ENCODE data around the gene FANCC. TPM values are rescaled to one million over a fixed set of nuclear protein-coding genes. Genes with fewer than 3 reads are reported as not detected.
A peak's percentile ranks its signal among the peaks of the same experiment; 100 is the strongest.

FANCC gene
- total and polyA plus RNA-seq, 10 donors, result 0.89 to 9.7 (median 6.6) TPM

GRCh38 chr9:95085861-95086563, 231.5 kb downstream of the FANCC start:
- WGBS, 5 donors, result 93 to 95% (median 94%) methylated on average over 35 to 40 of the region's 40 CpGs
- H3K4me3 ChIP-seq, result no peak overlapping the region

GRCh38 chr9:95085036-95085770, 232.3 kb downstream of the FANCC start:
- H3K27ac ChIP-seq, result no peak overlapping the region
- peaks cover 0 to 89% (median 38%) of the 10 kb centered on the region in 6 donors for H3K36me3 ChIP-seq
- no peaks in the 10 kb centered on the region for H3K9me3 ChIP-seq
- 91 to 93% (median 92%) methylated on average over 28 to 29 of the region's 29 CpGs for WGBS, 5 donors
- no peaks in the 10 kb centered on the region for H3K27me3 ChIP-seq (replicated peaks in 1 of 7)
- peak; percentile 68 for DNase-seq
- no peak overlapping the region for H3K4me3 ChIP-seq
- TF ChIP-seq CTCF (IDR thresholded peaks at IDR 0.05 in 8 of 11, conservative IDR thresholded peaks at IDR 0.05 in 3 of 11), result no peak
- TF ChIP-seq POLR2AphosphoS5 (IDR thresholded peaks at IDR 0.05), result peak in 1 of 3 donors; percentile 50
- TF ChIP-seq POLR2A (IDR thresholded peaks at IDR 0.05), result no peak
- intact Hi-C loops (cut with DNase I; ENCODE audit: low total_unique reads), result no loop called here
- peaks cover 0 to 28% (median 8%) of the 10 kb centered on the region in 6 donors for H3K4me1 ChIP-seq

More at GRCh38 chr9:95085861-95086563, 231.5 kb downstream of the FANCC start:
- no peaks in the 10 kb centered on the region for H3K27me3 ChIP-seq (replicated peaks in 1 of 7)
- no peaks in the 10 kb centered on the region for H3K9me3 ChIP-seq
- H3K36me3 ChIP-seq, result peaks cover 0 to 81% (median 35%) of the 10 kb centered on the region in 6 donors
- H3K27ac ChIP-seq, result no peak overlapping the region
- intact Hi-C loops (cut with DNase I; ENCODE audit: low total_unique reads), result no loop called here
- peaks cover 0 to 36% (median 16%) of the 10 kb centered on the region in 6 donors for H3K4me1 ChIP-seq
- peak; percentile 73 for DNase-seq
- TF ChIP-seq CTCF (IDR thresholded peaks at IDR 0.05 in 8 of 11, conservative IDR thresholded peaks at IDR 0.05 in 3 of 11) (no peak), POLR2A (IDR thresholded peaks at IDR 0.05) (no peak), POLR2AphosphoS5 (IDR thresholded peaks at IDR 0.05) (peak in 1 of 3 donors; percentile 8)

GRCh38 chr9:95084254-95084934, 233.1 kb downstream of the FANCC start:
- intact Hi-C loops (cut with DNase I; ENCODE audit: low total_unique reads), result no loop called here
- H3K27me3 ChIP-seq (replicated peaks in 1 of 7), result no peaks in the 10 kb centered on the region
- no peak overlapping the region for H3K4me3 ChIP-seq
- H3K27ac ChIP-seq, result no peak overlapping the region
- H3K9me3 ChIP-seq, result no peaks in the 10 kb centered on the region
- peaks cover 0 to 23% (median 4%) of the 10 kb centered on the region in 6 donors for H3K4me1 ChIP-seq
- WGBS, 5 donors, result 88 to 93% (median 92%) methylated on average over 19 of the region's 19 CpGs
- TF ChIP-seq POLR2AphosphoS5 (IDR thresholded peaks at IDR 0.05) (peak in 2 of 3 donors; percentile 18 to 22), POLR2A (IDR thresholded peaks at IDR 0.05) (no peak)
- H3K36me3 ChIP-seq, result peaks cover 0 to 94% (median 38%) of the 10 kb centered on the region in 6 donors
- DNase-seq, result peak; percentile 30

- H3K4me1 ChIP-seq, result peaks cover 0 to 23% (median 11%) of the 10 kb centered on the region in 6 donors
- no peaks in the 10 kb centered on the region for H3K9me3 ChIP-seq
- peaks cover 0 to 85% (median 38%) of the 10 kb centered on the region in 6 donors for H3K36me3 ChIP-seq
- TF ChIP-seq CTCF (IDR thresholded peaks at IDR 0.05 in 8 of 11, conservative IDR thresholded peaks at IDR 0.05 in 3 of 11), result no peak
- peak in 1 of 3 donors; percentile 32 for TF ChIP-seq POLR2AphosphoS5 (IDR thresholded peaks at IDR 0.05)
- no peak overlapping the region for H3K27ac ChIP-seq
- intact Hi-C loops (cut with DNase I; ENCODE audit: low total_unique reads), result no loop called here
- 88 to 97% (median 94%) methylated on average over 24 to 39 of the region's 39 CpGs for WGBS, 5 donors
- peak; percentile 52 for DNase-seq
- H3K27me3 ChIP-seq (replicated peaks in 1 of 7), result no peaks in the 10 kb centered on the region
- H3K4me3 ChIP-seq, result no peak overlapping the region
Observed at GRCh38 chr9:95083086-95083768, 234.3 kb downstream of the FANCC start.

Data from spleen (tissue), 11 donors.